Nephron (organoid): ENCODE data around the gene MED8.
A peak's percentile ranks its signal among the peaks of the same experiment; 100 is the strongest.

Source experiments
- H3K27ac Mint-ChIP-seq, 3 experiments: 2 replicates each; pipeline ENCODE4 v1.8.0; 2020; ENCODE audit warnings: mixed read lengths in 3 of 3, mild to moderate bottlenecking in 2 of 3, moderate library complexity in 1 of 3
- H3K27me3 Mint-ChIP-seq: 2 replicates; pipeline ENCODE4 v1.8.0; 2021; ENCODE audit warnings: low read depth, mild to moderate bottlenecking, moderate library complexity, mixed read lengths
- H3K36me3 Mint-ChIP-seq: 2 replicates; pipeline ENCODE4 v1.8.0; 2020; ENCODE audit warnings: low read depth, mixed read lengths
- H3K4me1 Mint-ChIP-seq: 2 replicates; pipeline ENCODE4 v1.8.0; 2020; ENCODE audit warnings: mixed read lengths
- H3K4me3 Mint-ChIP-seq, 3 experiments: 2 replicates each; pipeline ENCODE4 v1.8.0; 2020; ENCODE audit warnings: mild to moderate bottlenecking in 3 of 3, mixed read lengths in 3 of 3, moderate library complexity in 2 of 3
- H3K9me3 Mint-ChIP-seq: 2 replicates; pipeline ENCODE4 v1.8.0; 2020; ENCODE audit warnings: mixed read lengths
- TF ChIP-seq, protein P1 (sequence below), 3 experiments: fragments of 200-600 bp; sonication (generic); IDR thresholded peaks; one replicate each; pipeline ENCODE4 v1.5.0; 2021; ENCODE audit warnings: antibody characterized with exemption in 3 of 3; ENCODE audit not compliant: unreplicated experiment in 3 of 3

MED8 gene

GRCh38 chr1:43367026-43367903, 22.3 kb downstream of the MED8 start:
- Mint-ChIP-seq H3K4me1 (peaks cover 25% of the 10 kb centered on the region), H3K9me3 (no peaks in the 10 kb centered on the region), H3K4me3 (peak overlapping the region; percentile 83 to 85 (median 84)), H3K36me3 (peaks cover 33% of the 10 kb centered on the region), H3K27ac (peak overlapping the region in 1 of 3 experiments; percentile 32), H3K27me3 (no peaks in the 10 kb centered on the region)
- TF ChIP-seq, protein P1, sequence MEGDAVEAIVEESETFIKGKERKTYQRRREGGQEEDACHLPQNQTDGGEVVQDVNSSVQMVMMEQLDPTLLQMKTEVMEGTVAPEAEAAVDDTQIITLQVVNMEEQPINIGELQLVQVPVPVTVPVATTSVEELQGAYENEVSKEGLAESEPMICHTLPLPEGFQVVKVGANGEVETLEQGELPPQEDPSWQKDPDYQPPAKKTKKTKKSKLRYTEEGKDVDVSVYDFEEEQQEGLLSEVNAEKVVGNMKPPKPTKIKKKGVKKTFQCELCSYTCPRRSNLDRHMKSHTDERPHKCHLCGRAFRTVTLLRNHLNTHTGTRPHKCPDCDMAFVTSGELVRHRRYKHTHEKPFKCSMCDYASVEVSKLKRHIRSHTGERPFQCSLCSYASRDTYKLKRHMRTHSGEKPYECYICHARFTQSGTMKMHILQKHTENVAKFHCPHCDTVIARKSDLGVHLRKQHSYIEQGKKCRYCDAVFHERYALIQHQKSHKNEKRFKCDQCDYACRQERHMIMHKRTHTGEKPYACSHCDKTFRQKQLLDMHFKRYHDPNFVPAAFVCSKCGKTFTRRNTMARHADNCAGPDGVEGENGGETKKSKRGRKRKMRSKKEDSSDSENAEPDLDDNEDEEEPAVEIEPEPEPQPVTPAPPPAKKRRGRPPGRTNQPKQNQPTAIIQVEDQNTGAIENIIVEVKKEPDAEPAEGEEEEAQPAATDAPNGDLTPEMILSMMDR (IDR thresholded peaks at IDR 0.05; ENCODE audit: unreplicated experiment in 3 of 3), result no peak

DNA sequence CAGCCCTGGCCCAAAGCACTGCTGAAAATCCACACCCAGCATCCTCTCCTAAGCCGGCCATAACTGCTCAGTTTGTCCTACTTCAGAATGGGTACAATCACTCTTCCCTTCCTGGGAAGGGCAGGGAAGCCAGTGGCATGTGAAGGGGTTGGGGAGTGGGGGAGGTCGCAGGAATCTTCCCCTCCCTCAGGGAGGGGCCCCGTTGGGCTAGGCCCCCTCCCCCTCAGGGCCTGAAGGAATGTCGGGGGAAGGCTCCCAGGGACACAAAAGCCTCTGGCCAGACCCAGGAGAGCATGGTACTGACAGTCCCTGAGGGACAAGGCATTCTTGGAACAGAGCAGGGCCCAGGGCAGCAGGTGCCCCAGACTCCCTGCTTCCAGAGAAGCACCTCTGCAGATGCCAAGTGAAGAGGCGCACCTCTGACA, 23.0 kb downstream of the MED8 start:
- no peaks in the 10 kb centered on the region for H3K27me3 Mint-ChIP-seq
- H3K4me1 Mint-ChIP-seq, result peaks cover 30% of the 10 kb centered on the region
- H3K9me3 Mint-ChIP-seq, result no peaks in the 10 kb centered on the region
- peaks cover 40% of the 10 kb centered on the region for H3K36me3 Mint-ChIP-seq
- H3K27ac Mint-ChIP-seq, result peak overlapping the region in 1 of 3 experiments; percentile 32
- TF ChIP-seq, protein P1 (IDR thresholded peaks at IDR 0.05; ENCODE audit: unreplicated experiment in 3 of 3), result no peak
- peak overlapping the region; percentile 83 to 85 (median 84) for H3K4me3 Mint-ChIP-seq

DNA sequence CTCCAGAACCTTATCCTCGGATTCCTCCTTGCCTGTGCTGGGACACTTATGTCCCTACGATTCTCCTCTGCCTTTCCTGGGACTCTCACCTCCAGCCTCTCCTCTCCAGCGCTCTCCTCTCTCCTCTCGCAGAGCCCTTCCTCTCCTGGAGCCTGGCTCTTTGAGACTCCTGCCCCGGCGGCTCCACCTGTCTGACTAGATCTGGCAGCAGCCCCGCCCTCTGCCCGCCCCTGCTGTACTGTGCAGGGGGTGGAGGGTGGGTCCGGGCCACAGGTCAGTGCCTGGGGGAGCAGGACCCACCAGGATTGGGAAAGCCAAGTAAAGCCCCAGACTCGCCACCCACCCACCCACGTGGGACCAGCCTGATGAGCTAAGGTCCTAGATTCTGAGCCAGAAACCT, 23.4 kb downstream of the MED8 start:
- peak overlapping the region in 1 of 3 experiments; percentile 62 for H3K27ac Mint-ChIP-seq
- H3K9me3 Mint-ChIP-seq, result no peaks in the 10 kb centered on the region
- TF ChIP-seq, protein P1 (IDR thresholded peaks at IDR 0.05; ENCODE audit: unreplicated experiment in 3 of 3), result no peak

GRCh38 chr1:43365678-43366077, 23.9 kb downstream of the MED8 start:
- Mint-ChIP-seq H3K4me3 (peak overlapping the region; percentile 69 to 84 (median 81)), H3K27ac (peak overlapping the region; percentile 1 to 16 (median 7)), H3K27me3 (no peaks in the 10 kb centered on the region), H3K9me3 (no peaks in the 10 kb centered on the region), H3K4me1 (peaks cover 37% of the 10 kb centered on the region), H3K36me3 (peaks cover 48% of the 10 kb centered on the region)
- TF ChIP-seq, protein P1 (IDR thresholded peaks at IDR 0.05; ENCODE audit: unreplicated experiment in 3 of 3), result no peak

More for the DNA sequence above, 23.4 kb downstream of the MED8 start:
- H3K4me3 Mint-ChIP-seq, result peak overlapping the region; percentile 83 to 85 (median 84)
- no peaks in the 10 kb centered on the region for H3K27me3 Mint-ChIP-seq
- peaks cover 34% of the 10 kb centered on the region for H3K4me1 Mint-ChIP-seq
- peaks cover 44% of the 10 kb centered on the region for H3K36me3 Mint-ChIP-seq

DNA sequence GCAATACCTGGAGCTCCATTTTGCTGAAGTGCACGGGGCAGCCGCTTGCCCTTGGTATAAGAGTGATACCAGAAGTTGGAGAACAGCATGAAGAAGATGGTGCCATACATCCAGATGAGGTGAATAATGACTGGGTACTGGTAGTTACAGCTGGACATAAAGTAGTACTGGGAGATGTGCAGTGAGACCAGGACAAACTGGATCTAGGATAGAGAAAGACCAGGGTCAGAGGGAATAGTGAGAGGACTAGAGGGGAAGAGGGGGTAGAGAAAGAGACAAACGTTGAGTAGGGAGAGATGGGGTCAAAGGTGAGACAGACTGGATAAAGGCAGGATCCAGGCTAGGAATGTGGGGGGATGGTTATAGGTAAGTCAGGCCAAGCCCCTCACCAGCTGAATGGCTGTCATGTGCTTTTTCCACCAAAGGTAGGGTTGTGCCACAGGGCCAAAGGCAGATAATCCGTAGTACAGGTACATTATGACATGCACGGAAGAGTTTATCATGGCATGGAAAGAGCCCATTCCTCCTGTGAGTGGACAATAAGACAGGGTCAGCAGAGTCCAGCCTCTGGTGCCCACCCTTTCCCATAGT, 25.6 kb downstream of the MED8 start:
- H3K4me3 Mint-ChIP-seq, result peak overlapping the region; percentile 3 to 52 (median 33)
- TF ChIP-seq, protein P1 (IDR thresholded peaks at IDR 0.05; ENCODE audit: unreplicated experiment in 3 of 3), result no peak
- peaks cover 54% of the 10 kb centered on the region for H3K36me3 Mint-ChIP-seq
- H3K4me1 Mint-ChIP-seq, result peaks cover 47% of the 10 kb centered on the region
- no peak overlapping the region for H3K27ac Mint-ChIP-seq
- no peaks in the 10 kb centered on the region for H3K9me3 Mint-ChIP-seq
- no peaks in the 10 kb centered on the region for H3K27me3 Mint-ChIP-seq
